Measurements from ENCODE around the gene RSU1.

- TF ChIP-seq POLR2A (IDR thresholded peaks at IDR 0.05) (no peak), POLR2AphosphoS5 (IDR thresholded peaks at IDR 0.05) (no peak)
- TF ChIP-seq, protein P1, sequence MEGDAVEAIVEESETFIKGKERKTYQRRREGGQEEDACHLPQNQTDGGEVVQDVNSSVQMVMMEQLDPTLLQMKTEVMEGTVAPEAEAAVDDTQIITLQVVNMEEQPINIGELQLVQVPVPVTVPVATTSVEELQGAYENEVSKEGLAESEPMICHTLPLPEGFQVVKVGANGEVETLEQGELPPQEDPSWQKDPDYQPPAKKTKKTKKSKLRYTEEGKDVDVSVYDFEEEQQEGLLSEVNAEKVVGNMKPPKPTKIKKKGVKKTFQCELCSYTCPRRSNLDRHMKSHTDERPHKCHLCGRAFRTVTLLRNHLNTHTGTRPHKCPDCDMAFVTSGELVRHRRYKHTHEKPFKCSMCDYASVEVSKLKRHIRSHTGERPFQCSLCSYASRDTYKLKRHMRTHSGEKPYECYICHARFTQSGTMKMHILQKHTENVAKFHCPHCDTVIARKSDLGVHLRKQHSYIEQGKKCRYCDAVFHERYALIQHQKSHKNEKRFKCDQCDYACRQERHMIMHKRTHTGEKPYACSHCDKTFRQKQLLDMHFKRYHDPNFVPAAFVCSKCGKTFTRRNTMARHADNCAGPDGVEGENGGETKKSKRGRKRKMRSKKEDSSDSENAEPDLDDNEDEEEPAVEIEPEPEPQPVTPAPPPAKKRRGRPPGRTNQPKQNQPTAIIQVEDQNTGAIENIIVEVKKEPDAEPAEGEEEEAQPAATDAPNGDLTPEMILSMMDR (IDR thresholded peaks at IDR 0.05), result no peak
These were observed 4.5 kb downstream of the RSU1 start for GRCh38 chr10:16812676-16813075.

Measured in suprapubic skin (tissue), 4 donors.